ENCODE results near the gene CHCHD10.

The CHCHD10 gene

GRCh38 chr22:23777776-23778576, 10.2 kb upstream of the CHCHD10 start:
- ATAC-seq = no peak
- no peak for TF ChIP-seq ZNF8 (CRISPR knock-in tag; IDR thresholded peaks at IDR 0.05)

- TF ChIP-seq PPARA (CRISPR knock-in tag; IDR thresholded peaks at IDR 0.05; ENCODE audit: borderline replicate concordance) (no peak), GLIS3 (CRISPR knock-in tag; IDR thresholded peaks at IDR 0.05) (no peak), BACH2 (CRISPR knock-in tag; IDR thresholded peaks at IDR 0.05; ENCODE audit: borderline replicate concordance) (no peak), TCF4 (CRISPR knock-in tag; IDR thresholded peaks at IDR 0.05; ENCODE audit: borderline replicate concordance) (no peak), ZFP30 (CRISPR knock-in tag; IDR thresholded peaks at IDR 0.05) (no peak), CREB5 (CRISPR knock-in tag; IDR thresholded peaks at IDR 0.05; ENCODE audit: low read depth) (no peak), TSHZ2 (CRISPR knock-in tag; IDR thresholded peaks at IDR 0.05) (no peak), CSDC2 (CRISPR knock-in tag; IDR thresholded peaks at IDR 0.05) (no peak), PATZ1 (CRISPR knock-in tag; IDR thresholded peaks at IDR 0.05; ENCODE audit: borderline replicate concordance) (no peak), TOX (CRISPR knock-in tag; IDR thresholded peaks at IDR 0.05; ENCODE audit: borderline replicate concordance) (no peak), ISL1 (CRISPR knock-in tag; IDR thresholded peaks at IDR 0.05) (no peak), ZNF565 (CRISPR knock-in tag; conservative IDR thresholded peaks at IDR 0.05; ENCODE audit: low read depth) (no peak), ZNF70 (CRISPR knock-in tag; IDR thresholded peaks at IDR 0.05) (no peak)
- peak; percentile 13; the same call in 1 of the 3 replicates for ATAC-seq
Observed at GRCh38 chr22:23775779-23776375, 8.1 kb upstream of the CHCHD10 start.

GRCh38 chr22:23774922-23775436, 7.2 kb upstream of the CHCHD10 start:
- no peak for ATAC-seq
- TF ChIP-seq ZNF565 (CRISPR knock-in tag; conservative IDR thresholded peaks at IDR 0.05; ENCODE audit: low read depth) = no peak
- TF ChIP-seq ESRRG (CRISPR knock-in tag; IDR thresholded peaks at IDR 0.05) = no peak
- no peak for TF ChIP-seq ZFP3 (CRISPR knock-in tag; IDR thresholded peaks at IDR 0.05)
- TF ChIP-seq POU6F1 (CRISPR knock-in tag; IDR thresholded peaks at IDR 0.05; ENCODE audit: borderline replicate concordance, low read depth) = no peak
- TF ChIP-seq ZFP30 (CRISPR knock-in tag; IDR thresholded peaks at IDR 0.05) = no peak
- TF ChIP-seq PATZ1 (CRISPR knock-in tag; IDR thresholded peaks at IDR 0.05; ENCODE audit: borderline replicate concordance) = no peak
- no peak for TF ChIP-seq ZC3H10 (CRISPR knock-in tag; IDR thresholded peaks at IDR 0.05)
- TF ChIP-seq ZNF8 (CRISPR knock-in tag; IDR thresholded peaks at IDR 0.05) = no peak
- no peak for TF ChIP-seq BACH2 (CRISPR knock-in tag; IDR thresholded peaks at IDR 0.05; ENCODE audit: borderline replicate concordance)
- no peak for TF ChIP-seq ZNF70 (CRISPR knock-in tag; IDR thresholded peaks at IDR 0.05)
- TF ChIP-seq CREB5 (CRISPR knock-in tag; IDR thresholded peaks at IDR 0.05; ENCODE audit: low read depth) = no peak
- TF ChIP-seq CSRNP3 (CRISPR knock-in tag; IDR thresholded peaks at IDR 0.05) = no peak
- TF ChIP-seq GLIS3 (CRISPR knock-in tag; IDR thresholded peaks at IDR 0.05) = no peak
- no peak for TF ChIP-seq SNAI2 (CRISPR knock-in tag; IDR thresholded peaks at IDR 0.05)

All from SK-N-SH treated with all-trans-retinoic acid at 6 μM for 48 hours (cell line).